ENCODE results near the gene ADAMTSL3. TPM values are rescaled to one million over a fixed set of nuclear protein-coding genes. Genes with fewer than 3 reads are reported as not detected.

ADAMTSL3 gene
- total RNA-seq, 2 donors from 2014 or later = 0.79 to 3.4 TPM

DNA sequence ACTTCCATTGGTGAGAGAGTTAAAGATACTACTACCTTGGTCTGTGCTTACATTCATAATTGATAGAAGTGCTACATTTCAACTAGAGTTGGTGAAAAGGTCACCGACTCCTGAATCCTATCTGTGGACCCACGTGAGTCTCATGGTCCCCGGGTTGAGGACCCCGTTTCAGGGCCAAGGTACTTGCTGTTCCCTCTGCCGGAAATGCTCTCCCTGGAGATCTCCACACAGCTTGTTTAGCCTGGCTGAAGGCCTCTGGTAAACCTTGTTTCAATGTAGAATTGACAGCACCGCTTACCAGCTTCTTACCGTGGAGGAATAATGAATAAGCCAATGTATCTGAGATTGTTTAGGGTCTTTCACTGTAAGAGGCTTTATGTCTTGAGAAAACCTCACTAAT lies 355.7 kb downstream of the ADAMTSL3 start:
- TF ChIP-seq CTCF (conservative IDR thresholded peaks at IDR 0.05) = no peak
- Histone ChIP-seq H3K27me3 (ENCODE audit: control insufficient read depth, insufficient read depth, low read length, poor library complexity, severe bottlenecking) (no peaks in the 10 kb centered on the region), H3K36me3 (ENCODE audit: control insufficient read depth, insufficient read depth, low read length) (no peaks in the 10 kb centered on the region), H3K9ac (ENCODE audit: extremely low read depth, low read length, poor library complexity, severe bottlenecking) (no peak overlapping the region), H3K27ac (ENCODE audit: low read depth, low read length) (no peak overlapping the region), H3K9me3 (ENCODE audit: control insufficient read depth, low read length) (no peaks in the 10 kb centered on the region), H3K4me3 (ENCODE audit: low read length) (no peak overlapping the region), H3K4me1 (ENCODE audit: control insufficient read depth, insufficient read depth, low read length) (no peaks in the 10 kb centered on the region)
- peaks cover 2% of the 10 kb centered on the region for H3K27me3 Mint-ChIP-seq (ENCODE audit: insufficient read depth)
- H3K9me3 Mint-ChIP-seq = no peaks in the 10 kb centered on the region
- no peak for DNase-seq
- no peak overlapping the region for H3K4me3 Mint-ChIP-seq
- no peak overlapping the region for H3K27ac Mint-ChIP-seq
- no peaks in the 10 kb centered on the region for H3K4me1 Mint-ChIP-seq
- no peaks in the 10 kb centered on the region for H3K36me3 Mint-ChIP-seq (ENCODE audit: low read depth)
- WGBS, 2 experiments (ENCODE audit: insufficient coverage in 1 of 2, insufficient read length in 1 of 2) = 91 to 95% methylated on average over 6 to 7 of the region's 7 CpGs

DNA sequence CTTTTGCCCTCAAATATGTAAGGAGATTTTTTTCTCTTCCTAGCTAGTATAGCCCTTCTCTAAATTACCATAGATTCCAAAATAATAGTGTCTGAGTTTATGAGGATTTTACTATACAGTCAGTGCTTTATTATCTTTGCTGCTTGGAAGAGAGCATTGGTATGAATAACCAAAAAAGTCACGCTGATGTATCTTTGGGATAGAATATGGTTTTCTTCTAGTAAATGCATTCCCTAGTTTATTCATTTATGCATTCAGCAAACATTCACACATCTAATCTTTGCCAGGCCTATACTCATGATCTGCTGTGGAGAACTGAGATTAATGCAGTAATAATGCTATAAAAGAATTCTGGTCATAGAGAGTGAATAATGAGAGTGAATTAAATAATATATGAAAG lies 356.3 kb downstream of the ADAMTSL3 start:
- no peaks in the 10 kb centered on the region for H3K27me3 ChIP-seq (ENCODE audit: control insufficient read depth, insufficient read depth, low read length, poor library complexity, severe bottlenecking)
- Mint-ChIP-seq H3K27ac (no peak overlapping the region), H3K4me3 (no peak overlapping the region), H3K27me3 (ENCODE audit: insufficient read depth) (peaks cover 2% of the 10 kb centered on the region), H3K36me3 (ENCODE audit: low read depth) (no peaks in the 10 kb centered on the region), H3K9me3 (no peaks in the 10 kb centered on the region), H3K4me1 (no peaks in the 10 kb centered on the region)
- 83 to 100% methylated on average over 1 of the region's 1 CpG for WGBS, 2 experiments (ENCODE audit: insufficient coverage in 1 of 2, insufficient read length in 1 of 2)
- no peak overlapping the region for H3K27ac ChIP-seq (ENCODE audit: low read depth, low read length)
- no peak for DNase-seq
- no peaks in the 10 kb centered on the region for H3K4me1 ChIP-seq (ENCODE audit: control insufficient read depth, insufficient read depth, low read length)
- no peak overlapping the region for H3K9ac ChIP-seq (ENCODE audit: extremely low read depth, low read length, poor library complexity, severe bottlenecking)
- no peaks in the 10 kb centered on the region for H3K36me3 ChIP-seq (ENCODE audit: control insufficient read depth, insufficient read depth, low read length)
- TF ChIP-seq CTCF (conservative IDR thresholded peaks at IDR 0.05) = no peak
- no peak overlapping the region for H3K4me3 ChIP-seq (ENCODE audit: low read length)
- H3K9me3 ChIP-seq (ENCODE audit: control insufficient read depth, low read length) = no peaks in the 10 kb centered on the region

- H3K4me3 ChIP-seq (ENCODE audit: low read length) = no peak overlapping the region
- no peaks in the 10 kb centered on the region for H3K36me3 ChIP-seq (ENCODE audit: control insufficient read depth, insufficient read depth, low read length)
- no peaks in the 10 kb centered on the region for H3K4me1 Mint-ChIP-seq
- no peak overlapping the region for H3K9ac ChIP-seq (ENCODE audit: extremely low read depth, low read length, poor library complexity, severe bottlenecking)
- H3K9me3 ChIP-seq (ENCODE audit: control insufficient read depth, low read length) = no peaks in the 10 kb centered on the region
- peaks cover 4% of the 10 kb centered on the region for H3K27me3 Mint-ChIP-seq (ENCODE audit: insufficient read depth)
- no peaks in the 10 kb centered on the region for H3K27me3 ChIP-seq (ENCODE audit: control insufficient read depth, insufficient read depth, low read length, poor library complexity, severe bottlenecking)
- DNase-seq = no peak
- H3K36me3 Mint-ChIP-seq (ENCODE audit: low read depth) = no peaks in the 10 kb centered on the region
- 92% methylated on average over 3 of the region's 3 CpGs; no CpG with 5 or more reads in 1 of the 2 experiments for WGBS, 2 experiments (ENCODE audit: insufficient coverage in 1 of 2, insufficient read length in 1 of 2)
- no peak overlapping the region for H3K27ac ChIP-seq (ENCODE audit: low read depth, low read length)
- H3K9me3 Mint-ChIP-seq = no peaks in the 10 kb centered on the region
- TF ChIP-seq CTCF (conservative IDR thresholded peaks at IDR 0.05) = no peak
- no peaks in the 10 kb centered on the region for H3K4me1 ChIP-seq (ENCODE audit: control insufficient read depth, insufficient read depth, low read length)
- H3K27ac Mint-ChIP-seq = no peak overlapping the region
- no peak overlapping the region for H3K4me3 Mint-ChIP-seq
Measured at GRCh38 chr15:84016371-84016770, 362.4 kb downstream of the ADAMTSL3 start.
